Islet precursor cell (in vitro differentiated cells): ENCODE measurements around the gene PRDM4.

Experiments
- DNase-seq: peaks from one replicate; pipeline ENCODE4 v3.0.0-alpha.2; 2018

Gene PRDM4

DNA sequence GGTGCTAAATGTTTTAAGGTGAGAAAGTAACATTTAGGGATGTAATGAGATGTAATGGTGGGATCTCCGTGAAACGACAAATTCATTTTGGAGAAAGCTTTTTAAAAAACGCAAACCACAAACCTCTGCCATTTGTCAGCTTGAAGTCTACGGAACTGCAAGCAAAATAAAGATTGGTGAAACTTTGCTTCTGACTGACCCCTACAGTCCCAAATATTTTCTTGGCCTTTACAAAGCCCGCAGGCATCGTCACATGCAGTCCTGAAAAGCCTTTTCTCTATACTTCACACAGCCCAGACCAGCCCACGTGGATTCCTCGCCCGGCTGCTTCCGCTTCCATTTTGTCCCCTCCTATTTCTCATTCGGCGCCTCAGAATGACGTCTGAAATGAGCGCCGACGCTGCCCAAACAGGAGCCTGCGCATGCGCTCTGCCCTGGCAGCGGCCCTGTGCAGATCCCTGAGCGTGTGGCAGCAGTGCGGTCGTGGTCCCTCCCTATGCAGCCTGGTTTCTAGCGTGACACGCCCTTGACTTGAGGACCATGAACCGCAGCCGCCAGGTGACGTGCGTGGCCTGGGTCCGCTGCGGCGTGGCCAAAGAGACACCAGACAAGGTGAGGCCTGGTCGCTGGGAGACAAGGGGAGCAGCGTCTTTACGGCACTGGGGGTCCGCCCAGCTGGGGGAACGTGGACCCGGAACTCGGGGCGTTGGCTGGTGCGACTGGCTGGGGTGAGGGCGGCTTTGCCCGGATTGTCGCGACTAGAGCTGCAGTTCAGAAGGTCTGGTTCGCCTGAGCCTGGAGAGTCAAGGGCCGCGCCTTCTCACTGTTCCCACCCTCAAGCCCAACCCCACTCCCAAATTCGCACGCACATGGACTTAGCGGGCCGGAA is 75.3 kb downstream of the PRDM4 start, which contains the start of gene PWP1:
Gene PWP1 (plus strand): TSS at position 440 of the 889 bp plus-strand sequence. CDS start 101 bp downstream, at position 541.
- peak; percentile 99 for DNase-seq

DNA sequence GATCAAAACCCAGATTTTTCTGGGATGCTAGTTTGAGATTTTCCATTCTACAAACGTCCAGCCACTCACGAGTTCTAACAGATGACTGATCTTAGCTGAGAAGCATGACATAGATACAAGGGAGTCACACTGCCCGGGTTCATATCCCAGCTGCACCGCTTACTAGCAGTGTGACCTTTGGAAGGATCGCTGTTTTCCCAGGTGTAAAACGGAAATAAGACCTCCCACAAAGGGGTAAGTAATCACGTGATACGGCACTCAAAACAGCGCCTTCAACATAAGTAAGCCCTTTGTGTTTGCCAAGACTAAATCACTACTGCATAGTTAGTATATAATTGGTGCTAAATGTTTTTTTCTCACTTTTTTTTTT is 76.0 kb downstream of the PRDM4 start:
- no peak for DNase-seq

DNA sequence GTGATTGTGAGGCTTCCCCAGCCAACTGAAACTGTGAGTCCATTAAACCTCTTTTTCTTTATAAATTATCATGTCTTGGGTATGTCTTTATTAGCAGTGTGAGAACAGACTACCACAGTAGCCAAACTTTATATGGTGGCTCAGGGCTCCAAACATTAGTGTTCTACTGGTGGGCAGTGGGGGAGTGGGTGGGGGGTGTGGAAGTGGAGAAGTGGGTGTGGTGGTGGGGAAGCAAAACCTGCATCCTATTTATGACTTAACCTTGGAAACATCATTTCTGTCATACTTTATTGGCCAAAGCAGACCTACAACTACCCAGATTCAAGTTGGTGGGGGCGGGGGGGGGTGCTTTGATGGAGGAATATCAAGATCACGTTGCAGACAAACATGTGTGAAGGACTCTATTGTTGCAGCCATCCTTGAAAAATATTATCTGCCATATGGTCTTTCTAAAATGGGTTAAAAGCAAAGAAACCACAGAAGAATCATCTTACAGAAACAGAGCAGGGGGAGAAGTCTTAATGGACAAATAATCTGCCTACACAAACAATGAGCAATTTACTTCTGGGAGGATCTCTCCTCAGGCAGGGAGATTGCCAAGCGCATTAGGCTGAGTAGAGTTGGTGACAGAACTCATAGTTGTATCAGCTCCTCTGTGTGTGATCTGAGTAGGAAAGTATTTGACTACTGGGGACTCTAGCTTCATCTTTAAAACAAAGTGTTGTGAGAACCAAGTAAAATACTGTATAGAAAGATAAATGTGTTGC is 76.7 kb downstream of the PRDM4 start:
- no peak for DNase-seq
